NOMO-1 treated with dmso at 0.1 percent for 144 hours (cell line): Measurements from ENCODE around the gene DUS2.

Experiments used
- DNase-seq: peaks from one replicate; lab custom pipeline; 2025; ENCODE audit not compliant: unreplicated experiment; lab: John Stamatoyannopoulos, UW

DUS2 gene

GRCh38 chr16:68040506-68041288 lies 17.6 kb downstream of the DUS2 start:
- DNase-seq = peak; percentile 76

DNA sequence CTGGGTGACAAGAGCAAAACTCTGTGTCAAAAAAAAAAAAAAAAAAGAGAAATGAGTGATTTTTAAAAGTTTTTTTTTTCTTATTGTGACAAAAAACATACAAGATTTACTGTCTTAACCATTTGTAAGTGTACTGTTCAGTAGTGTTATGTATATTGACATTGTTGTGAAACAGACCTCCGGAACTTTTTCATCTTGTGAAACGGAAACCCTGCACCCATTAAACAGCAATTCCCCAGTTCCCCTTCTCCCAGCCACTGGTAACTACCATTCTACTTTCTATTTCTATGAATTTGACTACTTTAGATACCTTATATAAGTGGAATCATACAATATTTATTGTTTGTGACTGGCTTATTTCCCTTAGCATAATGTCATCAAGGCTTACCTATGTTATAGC lies 18.7 kb downstream of the DUS2 start:
- DNase-seq = peak; percentile 72

GRCh38 chr16:68046106-68046505 lies 23.0 kb downstream of the DUS2 start:
- no peak for DNase-seq

DNA sequence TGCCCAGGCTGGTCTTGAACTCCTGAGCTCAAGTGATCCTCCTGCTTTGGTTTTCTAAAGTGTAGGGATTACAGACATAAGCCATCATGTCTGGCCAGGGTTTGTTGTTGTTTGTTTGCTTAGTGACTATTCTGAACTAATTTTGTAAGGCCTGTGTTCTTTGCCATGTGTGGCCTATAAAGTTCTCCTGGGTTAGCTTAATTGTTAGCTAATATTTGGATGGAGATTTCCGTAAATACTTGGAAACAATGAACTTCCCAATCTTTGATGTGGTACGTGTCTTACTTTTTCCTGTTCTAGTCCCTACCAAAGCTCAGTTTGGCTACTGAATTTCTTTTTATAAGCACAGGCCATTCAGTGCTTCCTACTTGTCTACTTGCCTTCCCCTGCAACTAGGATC lies 24.9 kb downstream of the DUS2 start:
- no peak for DNase-seq

DNA sequence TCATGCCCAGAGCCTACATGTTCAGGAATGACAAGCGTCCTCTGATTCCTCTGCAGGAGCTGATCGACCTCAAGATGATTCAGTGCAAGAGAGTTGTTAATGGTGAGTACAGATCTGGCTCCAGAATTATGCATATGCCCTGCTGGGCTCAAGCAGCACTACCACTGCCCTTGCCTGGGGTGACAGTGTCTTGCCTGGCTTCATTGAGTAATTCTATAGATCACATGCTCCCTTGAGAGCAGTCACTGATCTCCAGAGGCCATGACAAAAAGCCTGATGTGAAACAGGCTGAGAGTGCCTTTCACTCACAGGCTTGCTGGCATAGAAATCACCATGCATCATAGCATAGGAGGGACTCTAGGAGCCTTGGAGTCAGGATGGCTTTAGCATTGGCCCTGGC lies 26.4 kb downstream of the DUS2 start:
- no peak for DNase-seq

DNA sequence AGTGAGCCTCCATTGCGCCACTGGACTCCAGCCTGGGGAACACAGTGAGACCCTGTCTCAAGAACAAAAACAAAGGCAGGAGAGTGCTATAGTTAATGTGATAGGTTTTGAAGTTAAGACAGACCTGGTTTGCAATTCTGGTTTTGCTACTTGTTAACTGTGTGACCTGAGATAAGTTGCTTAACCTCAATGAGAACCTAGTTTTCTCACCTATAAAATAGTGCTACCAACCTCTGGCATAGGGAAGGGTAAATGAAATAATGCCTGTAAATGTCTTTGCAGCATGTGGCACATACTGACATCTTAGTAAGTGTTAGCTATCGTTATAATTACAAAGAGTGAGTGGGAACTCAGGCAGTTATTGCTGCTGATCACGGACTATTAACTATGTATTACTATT lies 32.3 kb downstream of the DUS2 start:
- no peak for DNase-seq

- DNase-seq = no peak
Measured at GRCh38 chr16:68059804-68060203, 36.7 kb downstream of the DUS2 start.

DNA sequence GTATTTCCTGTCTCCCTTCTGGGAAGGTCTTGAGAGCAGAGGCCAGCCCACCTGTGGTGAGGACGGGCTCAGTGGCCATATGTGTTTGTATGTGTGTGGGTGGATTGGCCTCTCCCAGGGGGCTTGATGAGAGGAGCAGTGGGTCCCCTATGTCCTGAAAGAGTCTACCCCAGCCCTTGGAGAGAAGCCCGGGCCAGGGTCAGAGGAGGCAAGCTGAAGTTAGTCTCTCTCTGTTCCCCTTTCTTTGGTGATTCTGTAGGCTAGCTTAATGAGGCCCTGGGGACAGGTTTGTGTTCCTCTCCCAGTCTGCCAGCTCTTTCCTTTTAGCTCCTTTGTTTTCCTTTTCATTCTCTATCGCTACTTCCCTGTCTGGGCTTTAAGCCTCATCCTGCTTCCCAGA lies 38.3 kb downstream of the DUS2 start:
- peak; percentile 25 for DNase-seq

- no peak for DNase-seq
Measured at GRCh38 chr16:68062910-68063393, 39.9 kb downstream of the DUS2 start.

- DNase-seq = peak; percentile 57
Measured at GRCh38 chr16:68064791-68065365, 41.8 kb downstream of the DUS2 start.

- DNase-seq = no peak
Measured at GRCh38 chr16:68065716-68066305, 42.7 kb downstream of the DUS2 start.

DNA sequence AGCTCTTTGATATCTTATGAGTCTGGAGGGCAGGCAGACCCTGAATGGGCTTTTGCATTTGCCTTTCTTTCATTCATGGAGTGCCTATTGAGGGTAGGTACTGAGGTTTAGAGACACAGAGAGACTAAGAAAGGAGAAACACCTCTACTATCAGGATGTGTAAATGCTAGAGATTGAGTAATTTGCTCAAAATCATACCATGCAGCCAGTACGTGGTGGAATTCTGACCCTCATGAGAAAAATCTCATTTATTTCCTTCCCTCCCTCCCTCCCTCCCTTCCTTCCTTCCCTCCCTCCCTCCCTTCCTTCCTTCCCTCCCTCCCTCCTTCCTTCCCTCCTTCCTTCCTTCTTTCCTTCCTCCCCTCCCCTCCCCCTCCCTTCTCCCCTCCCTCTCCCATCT lies 43.7 kb downstream of the DUS2 start:
- no peak for DNase-seq

GRCh38 chr16:68068926-68069325 lies 45.8 kb downstream of the DUS2 start:
- no peak for DNase-seq

DNA sequence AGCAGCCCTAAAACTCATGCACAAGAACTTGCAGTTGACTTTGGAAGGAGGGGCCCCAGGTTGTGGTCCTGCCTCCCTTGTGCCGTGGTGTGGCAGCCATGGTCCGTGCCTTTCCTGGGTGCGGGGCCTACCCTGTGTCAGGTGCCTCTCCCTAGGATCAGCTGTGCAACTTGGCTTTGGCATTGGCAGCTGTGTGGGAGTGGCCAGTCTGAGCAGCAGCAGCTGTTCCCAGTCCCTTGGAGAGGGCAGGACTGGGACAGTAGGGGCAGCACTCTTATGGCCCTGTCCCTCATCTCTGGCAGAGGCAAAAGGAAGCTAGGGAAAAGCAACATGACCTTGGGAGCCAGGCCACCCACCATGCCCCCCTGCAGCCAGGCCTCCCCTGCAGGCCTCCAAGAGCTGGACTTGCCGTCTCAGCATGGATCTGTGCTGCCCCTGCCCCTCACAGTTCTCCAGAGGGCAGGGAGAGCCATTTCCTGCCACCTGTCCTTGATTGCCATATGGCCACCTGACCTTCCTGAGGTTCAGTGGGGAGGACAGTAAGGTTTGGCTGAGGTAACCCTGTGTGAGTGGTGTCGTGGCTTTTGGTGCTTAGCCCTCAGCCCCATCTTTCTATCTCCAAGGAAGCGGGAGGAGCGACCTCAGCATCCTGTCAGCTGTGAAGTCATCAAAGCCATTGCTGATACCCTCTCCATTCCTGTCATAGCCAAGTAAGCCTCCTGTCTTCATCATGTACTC lies 46.6 kb downstream of the DUS2 start:
- DNase-seq = no peak

GRCh38 chr16:68070249-68070730 lies 47.2 kb downstream of the DUS2 start:
- DNase-seq = no peak

DNA sequence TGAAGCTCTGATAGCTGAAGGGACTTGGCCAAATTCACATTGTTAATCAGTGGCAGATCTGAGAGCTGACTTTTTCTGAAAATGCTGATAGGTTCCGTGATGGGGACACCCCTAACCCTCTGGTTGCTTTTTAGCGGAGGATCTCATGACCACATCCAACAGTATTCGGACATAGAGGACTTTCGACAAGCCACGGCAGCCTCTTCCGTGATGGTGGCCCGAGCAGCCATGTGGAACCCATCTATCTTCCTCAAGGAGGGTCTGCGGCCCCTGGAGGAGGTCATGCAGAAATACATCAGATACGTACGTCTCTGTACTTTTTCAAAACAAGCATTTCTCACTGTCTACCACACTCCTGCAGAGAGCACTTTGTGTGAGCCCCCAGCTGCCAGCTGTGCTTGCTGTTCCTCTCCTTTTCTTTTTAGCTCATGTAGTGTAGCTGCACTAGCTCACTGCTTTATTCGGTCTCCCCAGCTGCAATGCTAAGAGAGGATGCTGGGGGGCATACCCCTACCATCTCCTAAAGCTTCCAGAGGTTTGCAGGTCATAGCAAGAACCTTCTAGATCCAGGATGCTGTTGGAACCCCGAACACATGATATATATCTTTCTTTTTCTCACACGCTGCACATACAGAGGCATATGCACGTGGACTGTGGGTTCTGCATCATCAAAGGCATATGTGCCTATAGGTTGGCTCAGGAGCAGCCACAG lies 47.9 kb downstream of the DUS2 start:
- no peak for DNase-seq

- no peak for DNase-seq
Measured at GRCh38 chr16:68071518-68071901, 48.4 kb downstream of the DUS2 start.

- no peak for DNase-seq
Measured at GRCh38 chr16:68072038-68072695, 49.1 kb downstream of the DUS2 start.

DNA sequence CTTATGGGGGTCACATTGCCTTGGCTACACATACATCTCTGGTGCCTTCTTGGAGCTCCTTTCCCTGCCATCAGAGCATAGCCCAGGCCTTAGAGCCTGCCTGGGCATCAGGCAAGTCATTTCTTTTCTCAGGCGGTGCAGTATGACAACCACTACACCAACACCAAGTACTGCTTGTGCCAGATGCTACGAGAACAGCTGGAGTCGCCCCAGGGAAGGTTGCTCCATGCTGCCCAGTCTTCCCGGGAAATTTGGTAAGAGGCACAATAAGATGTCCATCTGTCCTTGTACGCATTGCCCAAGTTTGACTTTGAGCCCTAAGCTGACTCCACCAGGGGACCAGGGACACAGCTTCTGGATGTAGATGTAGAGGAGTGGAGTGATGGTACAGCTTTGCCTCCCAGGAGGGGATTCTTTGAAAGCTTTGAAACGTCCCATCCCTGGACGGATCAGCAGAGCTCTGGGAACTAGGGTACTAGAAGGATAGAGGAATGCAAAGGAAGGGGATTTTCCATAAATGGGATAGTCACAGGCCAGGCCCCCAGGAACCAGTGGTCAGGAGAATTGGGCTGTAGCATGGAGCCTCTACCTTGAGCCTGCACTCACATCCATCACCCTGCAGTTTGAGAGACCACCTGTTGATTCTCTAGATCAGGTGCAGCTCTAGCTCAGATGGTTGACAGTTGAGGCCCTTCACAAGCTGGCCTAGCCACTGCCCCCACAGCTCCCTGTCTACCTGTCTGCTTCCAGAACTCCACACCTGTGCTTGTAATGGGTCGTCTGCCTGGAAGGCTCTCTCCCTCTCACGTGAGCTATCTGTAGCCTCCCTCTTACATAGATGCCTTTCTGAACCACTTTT lies 51.0 kb downstream of the DUS2 start:
- DNase-seq = no peak
